ENCODE results near the gene PRSS22. TPM values are rescaled to one million over a fixed set of nuclear protein-coding genes. Genes with fewer than 3 reads are reported as not detected.
A peak's percentile ranks its signal among the peaks of the same experiment; 100 is the strongest.

The PRSS22 gene
- total and polyA plus RNA-seq, 4 experiments from 2014 or later: 0.39 to 0.42 TPM; not detected in 2

GRCh38 chr16:2867987-2868789 lies 10.2 kb upstream of the PRSS22 start:
- Histone ChIP-seq H3K4me1 (ENCODE audit: insufficient read depth, low read length) (peaks cover 13% of the 10 kb centered on the region), H3K27ac (ENCODE audit: low read depth, low read length) (peak overlapping the region; percentile 69), H3K27me3 (ENCODE audit: insufficient read depth, low read length) (no peaks in the 10 kb centered on the region), H3K9me3 (ENCODE audit: control insufficient read depth in 1 of 2, low read length in 2 of 2) (no peaks in the 10 kb centered on the region), H3K36me3 (ENCODE audit: insufficient read depth, low read length) (no peaks in the 10 kb centered on the region), H3K4me3 (ENCODE audit: low read length in 2 of 2) (peak overlapping the region; percentile 17 to 76)
- Mint-ChIP-seq H3K36me3 (no peaks in the 10 kb centered on the region), H3K27ac (peak overlapping the region; percentile 54 to 94 (median 91)), H3K27me3 (no peaks in the 10 kb centered on the region), H3K9me3 (no peaks in the 10 kb centered on the region), H3K4me3 (peak overlapping the region; percentile 77 to 90 (median 88)), H3K4me1 (peaks cover 7 to 25% (median 13%) of the 10 kb centered on the region in 4 donors)
- ChIA-PET CTCF (ENCODE audit: partially characterized antibody) (interaction anchor here (0.6 to 3.0 kb wide), 29 partner anchors 10 to 147 kb away, joined by 3 to 35 read pairs (median 4); partner anchors contain the start of genes FLYWCH1, FLYWCH2 and PRSS22), POLR2A (ENCODE audit: partially characterized antibody) (interaction anchor here (0.6 to 2.4 kb wide), 19 partner anchors 12 to 903 kb away, joined by 3 to 30 read pairs (median 5); partner anchors contain the start of genes AMDHD2, ELOB, FLYWCH1 and FLYWCH2)
- intact Hi-C loops (cut with micrococcal nuclease): loop anchor here (1.0 to 10.0 kb wide), 6 partner anchors 14 to 186 kb away; partner anchors contain the start of genes ELOB, KCTD5 and SRRM2
- DNase-seq: peak; percentile 94 to 98 (median 96)

- Histone ChIP-seq H3K9me3 (ENCODE audit: control insufficient read depth in 1 of 2, low read length in 2 of 2) (no peaks in the 10 kb centered on the region), H3K36me3 (ENCODE audit: insufficient read depth, low read length) (no peaks in the 10 kb centered on the region), H3K4me3 (ENCODE audit: low read length in 2 of 2) (peak overlapping the region; percentile 17 to 76), H3K27ac (ENCODE audit: low read depth, low read length) (peak overlapping the region; percentile 69), H3K27me3 (ENCODE audit: insufficient read depth, low read length) (no peaks in the 10 kb centered on the region), H3K4me1 (ENCODE audit: insufficient read depth, low read length) (peaks cover 13% of the 10 kb centered on the region)
- no peaks in the 10 kb centered on the region for H3K36me3 Mint-ChIP-seq
- no peaks in the 10 kb centered on the region for H3K9me3 Mint-ChIP-seq
- H3K27me3 Mint-ChIP-seq: no peaks in the 10 kb centered on the region
- H3K27ac Mint-ChIP-seq: peak overlapping the region; percentile 54 to 94 (median 91)
- ChIA-PET POLR2A (ENCODE audit: partially characterized antibody) (interaction anchor here (0.8 to 2.4 kb wide), 15 partner anchors 13 to 903 kb away, joined by 3 to 30 read pairs (median 6); partner anchors contain the start of genes AMDHD2, ELOB, FLYWCH1 and FLYWCH2), CTCF (ENCODE audit: partially characterized antibody) (interaction anchor here (0.7 to 3.0 kb wide), 23 partner anchors 9 to 146 kb away, joined by 3 to 35 read pairs (median 5); partner anchors contain the start of genes FLYWCH1, FLYWCH2 and PRSS22)
- intact Hi-C loops (cut with micrococcal nuclease): loop anchor here (5.0 to 10.0 kb wide), 2 partner anchors 90 to 113 kb away; partner anchors contain the start of genes ELOB and SRRM2
- peak overlapping the region; percentile 77 to 90 (median 88) for H3K4me3 Mint-ChIP-seq
- peaks cover 7 to 25% (median 13%) of the 10 kb centered on the region in 4 donors for H3K4me1 Mint-ChIP-seq
- DNase-seq: no peak
Observed at GRCh38 chr16:2867661-2867986, 9.7 kb upstream of the PRSS22 start.

DNA sequence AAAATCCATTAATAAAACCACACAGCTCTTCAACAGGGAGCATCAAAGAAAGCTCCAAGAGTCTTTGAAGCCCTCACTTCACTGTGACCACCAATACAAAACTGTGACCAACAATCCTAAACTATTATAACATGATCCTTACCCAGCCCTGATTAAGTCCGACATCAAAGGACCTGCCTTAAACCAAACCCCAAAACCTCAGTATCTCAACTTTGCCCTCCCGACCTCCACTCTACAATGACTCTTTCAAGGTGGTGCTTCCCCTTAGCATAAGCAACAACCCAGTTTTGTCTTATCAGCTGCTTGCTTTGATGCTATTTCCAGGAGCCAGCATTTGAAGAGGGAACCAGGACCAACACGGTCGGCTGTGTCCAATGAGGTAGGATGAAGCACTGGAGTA lies 8.5 kb upstream of the PRSS22 start:
- Mint-ChIP-seq H3K27me3 (peaks cover 1 to 2% of the 10 kb centered on the region in 2 donors), H3K9me3 (peaks cover 0 to 2% (median 0%) of the 10 kb centered on the region in 8 donors), H3K36me3 (no peaks in the 10 kb centered on the region), H3K4me3 (peak overlapping the region in 3 of 8 donors; percentile 29 to 61 (median 45)), H3K27ac (peak overlapping the region in 6 of 7 donors; percentile 14 to 79 (median 30)), H3K4me1 (peaks cover 7 to 25% (median 13%) of the 10 kb centered on the region in 4 donors)
- DNase-seq: no peak
- Histone ChIP-seq H3K27me3 (ENCODE audit: insufficient read depth, low read length) (no peaks in the 10 kb centered on the region), H3K9me3 (ENCODE audit: control insufficient read depth in 1 of 2, low read length in 2 of 2) (no peaks in the 10 kb centered on the region), H3K4me1 (ENCODE audit: insufficient read depth, low read length) (peaks cover 13% of the 10 kb centered on the region), H3K27ac (ENCODE audit: low read depth, low read length) (no peak overlapping the region), H3K4me3 (ENCODE audit: low read length in 2 of 2) (no peak overlapping the region), H3K36me3 (ENCODE audit: insufficient read depth, low read length) (no peaks in the 10 kb centered on the region)
- CTCF ChIA-PET (ENCODE audit: partially characterized antibody): interaction anchor here (1.2 to 2.9 kb wide), 4 partner anchors 10 to 54 kb away, joined by 3 to 35 read pairs (median 9); no protein-coding TSS in a partner anchor
- POLR2A ChIA-PET (ENCODE audit: partially characterized antibody): no interaction called here
- intact Hi-C loops (cut with micrococcal nuclease): loop anchor here (5.0 to 10.0 kb wide), 2 partner anchors 89 to 112 kb away; partner anchors contain the start of genes ELOB and SRRM2

DNA sequence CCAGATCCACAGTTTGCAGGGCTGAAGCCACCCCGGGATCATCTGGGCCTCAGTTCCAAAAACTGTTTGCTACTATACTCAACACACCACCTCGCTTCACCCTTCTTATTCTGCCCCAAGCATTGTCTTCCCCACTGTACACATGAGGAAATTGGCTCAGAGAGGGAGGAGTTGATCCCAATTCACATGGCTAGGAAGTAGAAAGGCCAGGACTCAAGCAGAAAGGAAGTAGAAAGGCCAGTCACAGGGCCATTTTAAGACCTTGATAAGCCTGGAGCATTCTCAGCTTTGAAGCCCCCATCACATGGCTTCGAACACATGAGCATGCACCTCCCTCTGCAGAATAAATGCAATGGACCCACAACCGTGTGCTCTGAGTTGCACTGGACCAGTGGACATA lies 7.7 kb upstream of the PRSS22 start:
- CTCF ChIA-PET (ENCODE audit: partially characterized antibody): interaction anchor here (1.2 to 1.5 kb wide), 2 partner anchors 9 to 55 kb away, joined by 3 to 5 read pairs; no protein-coding TSS in a partner anchor
- H3K4me1 Mint-ChIP-seq: peaks cover 7 to 25% (median 13%) of the 10 kb centered on the region in 4 donors
- DNase-seq: peak in 1 of 5 donors; percentile 16
- Histone ChIP-seq H3K27me3 (ENCODE audit: insufficient read depth, low read length) (no peaks in the 10 kb centered on the region), H3K4me1 (ENCODE audit: insufficient read depth, low read length) (peaks cover 13% of the 10 kb centered on the region), H3K4me3 (ENCODE audit: low read length in 2 of 2) (no peak overlapping the region), H3K9me3 (ENCODE audit: control insufficient read depth in 1 of 2, low read length in 2 of 2) (no peaks in the 10 kb centered on the region), H3K27ac (ENCODE audit: low read depth, low read length) (no peak overlapping the region), H3K36me3 (ENCODE audit: insufficient read depth, low read length) (no peaks in the 10 kb centered on the region)
- peaks cover 0 to 3% of the 10 kb centered on the region in 2 donors for H3K36me3 Mint-ChIP-seq
- intact Hi-C loops (cut with micrococcal nuclease): loop anchor here (5.0 to 10.0 kb wide), 2 partner anchors 88 to 111 kb away; partner anchors contain the start of genes ELOB and SRRM2
- peak overlapping the region in 3 of 7 donors; percentile 43 to 66 (median 55) for H3K27ac Mint-ChIP-seq
- peaks cover 0 to 7% (median 2%) of the 10 kb centered on the region in 8 donors for H3K9me3 Mint-ChIP-seq
- POLR2A ChIA-PET (ENCODE audit: partially characterized antibody): no interaction called here
- H3K27me3 Mint-ChIP-seq: peaks cover 5% of the 10 kb centered on the region in 2 donors
- no peak overlapping the region for H3K4me3 Mint-ChIP-seq

- POLR2A ChIA-PET (ENCODE audit: partially characterized antibody): no interaction called here
- intact Hi-C loops (cut with micrococcal nuclease): loop anchor here (10.0 kb wide), 1 partner anchor 106 kb away; the partner anchor contains the start of gene SRRM2
- no peaks in the 10 kb centered on the region for H3K36me3 ChIP-seq (ENCODE audit: insufficient read depth, low read length)
- peaks cover 0 to 3% of the 10 kb centered on the region in 2 donors for H3K36me3 Mint-ChIP-seq
- H3K27me3 Mint-ChIP-seq: peaks cover 5 to 13% of the 10 kb centered on the region in 2 donors
- H3K27me3 ChIP-seq (ENCODE audit: insufficient read depth, low read length): peaks cover 6% of the 10 kb centered on the region
- no peak overlapping the region for H3K4me3 ChIP-seq (ENCODE audit: low read length in 2 of 2)
- peak in 1 of 5 donors; percentile 23 for DNase-seq
- peaks cover 12% of the 10 kb centered on the region for H3K4me1 ChIP-seq (ENCODE audit: insufficient read depth, low read length)
- peaks cover 2 to 9% (median 4%) of the 10 kb centered on the region in 4 donors for H3K4me1 Mint-ChIP-seq
- no peaks in the 10 kb centered on the region for H3K9me3 ChIP-seq (ENCODE audit: control insufficient read depth in 1 of 2, low read length in 2 of 2)
- H3K27ac ChIP-seq (ENCODE audit: low read depth, low read length): no peak overlapping the region
- H3K27ac Mint-ChIP-seq: no peak overlapping the region
- CTCF ChIA-PET (ENCODE audit: partially characterized antibody): no interaction called here
- no peak overlapping the region for H3K4me3 Mint-ChIP-seq
- peaks cover 0 to 9% (median 2%) of the 10 kb centered on the region in 8 donors for H3K9me3 Mint-ChIP-seq
Observed at GRCh38 chr16:2860826-2861567, 3.0 kb upstream of the PRSS22 start.

- POLR2A ChIA-PET (ENCODE audit: partially characterized antibody): no interaction called here
- intact Hi-C loops (cut with micrococcal nuclease): loop anchor here (10.0 kb wide), 1 partner anchor 105 kb away; the partner anchor contains the start of gene SRRM2
- H3K4me3 Mint-ChIP-seq: no peak overlapping the region
- peak overlapping the region in 1 of 7 donors; percentile 25 for H3K27ac Mint-ChIP-seq
- Histone ChIP-seq H3K27me3 (ENCODE audit: insufficient read depth, low read length) (peaks cover 6% of the 10 kb centered on the region), H3K36me3 (ENCODE audit: insufficient read depth, low read length) (no peaks in the 10 kb centered on the region), H3K4me3 (ENCODE audit: low read length in 2 of 2) (no peak overlapping the region), H3K4me1 (ENCODE audit: insufficient read depth, low read length) (peaks cover 12% of the 10 kb centered on the region), H3K9me3 (ENCODE audit: control insufficient read depth in 1 of 2, low read length in 2 of 2) (no peaks in the 10 kb centered on the region), H3K27ac (ENCODE audit: low read depth, low read length) (no peak overlapping the region)
- H3K9me3 Mint-ChIP-seq: peaks cover under 1 to 10% (median 3%) of the 10 kb centered on the region in 8 donors
- H3K36me3 Mint-ChIP-seq: peaks cover 0 to 3% of the 10 kb centered on the region in 2 donors
- CTCF ChIA-PET (ENCODE audit: partially characterized antibody): no interaction called here
- H3K4me1 Mint-ChIP-seq: peaks cover 2 to 6% (median 4%) of the 10 kb centered on the region in 4 donors
- DNase-seq: no peak
- peaks cover 5 to 13% of the 10 kb centered on the region in 2 donors for H3K27me3 Mint-ChIP-seq
Observed at GRCh38 chr16:2859686-2860265, 1.8 kb upstream of the PRSS22 start.

Measured in CD4-positive, alpha-beta memory T cell (primary cell).